ENCODE measurements around the gene ZNF2. TPM values are rescaled to one million over a fixed set of nuclear protein-coding genes. Genes with fewer than 3 reads are reported as not detected.

Gene ZNF2
- total and polyA plus RNA-seq, 2 of the 13 experiments (the other 11 are each of a cell fraction or from before 2014, with no cell fraction given), result 4.3 to 6.1 TPM

DNA sequence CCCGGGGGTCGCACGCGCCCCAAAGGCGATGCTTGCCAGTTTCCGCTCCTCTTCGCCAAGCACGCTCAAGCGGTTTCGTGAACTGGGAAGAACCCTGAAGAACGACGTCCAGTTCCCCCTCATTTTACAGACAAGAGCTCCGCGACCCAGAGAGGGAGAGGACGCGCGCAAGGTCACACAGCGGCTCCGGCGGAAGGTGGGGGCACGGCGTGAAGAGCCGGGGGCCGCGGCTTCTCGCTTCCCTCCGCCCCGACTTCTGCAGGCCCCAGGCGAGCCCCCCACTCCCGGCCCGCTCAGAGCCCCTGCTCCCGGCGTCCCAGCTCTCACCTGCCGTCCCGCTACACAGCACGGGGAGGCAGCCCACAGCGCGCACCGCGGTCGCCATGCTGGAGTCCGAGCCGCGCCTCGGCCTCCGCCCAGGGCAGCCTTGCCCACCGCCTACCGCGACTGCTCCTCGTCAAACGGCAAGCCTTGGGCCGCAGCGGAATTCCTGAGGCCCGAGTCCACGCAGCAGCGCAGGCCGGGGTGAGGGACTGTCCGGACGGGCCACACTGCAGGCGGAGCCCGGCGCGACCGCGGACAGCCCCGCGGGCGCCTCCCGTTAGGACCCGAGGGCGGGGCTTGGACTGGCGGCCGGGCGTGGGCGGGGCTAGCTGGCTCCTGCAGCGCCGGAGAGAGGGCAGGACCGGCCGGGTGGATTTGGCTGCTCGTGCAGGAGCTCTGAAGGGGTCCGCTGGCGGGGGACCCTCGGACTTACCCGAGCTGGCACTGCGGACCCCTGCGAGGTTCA lies 44.0 kb upstream of the ZNF2 start, which contains the start of gene MRPS5 (continued):
- TF ChIP-seq ZNF883 (CRISPR knock-in tag; IDR thresholded peaks at IDR 0.05; ENCODE audit: not compliant biosample characterization) (peak; percentile 91), MEF2D (CRISPR knock-in tag; IDR thresholded peaks at IDR 0.05) (no peak), ARNTL (CRISPR knock-in tag; IDR thresholded peaks at IDR 0.05) (peak; percentile 90), ZNF510 (CRISPR knock-in tag; IDR thresholded peaks at IDR 0.05; ENCODE audit: low read depth) (peak; percentile 85), ZNF614 (CRISPR knock-in tag; IDR thresholded peaks at IDR 0.05; ENCODE audit: borderline replicate concordance) (peak; percentile 46; the same call in 1 of the 2 replicates), MAZ (IDR thresholded peaks at IDR 0.05; ENCODE audit: borderline replicate concordance, low read depth, low read length) (peak; percentile 68), MAZ (CRISPR knock-in tag; IDR thresholded peaks at IDR 0.05; ENCODE audit: low read depth) (peak; percentile 84), PLRG1 (conservative IDR thresholded peaks at IDR 0.05) (no peak), HDAC6 (IDR thresholded peaks at IDR 0.05; ENCODE audit: low read depth, low read length) (no peak), ZNF768 (CRISPR knock-in tag; IDR thresholded peaks at IDR 0.05) (peak; percentile 100)
- TF ChIP-seq, protein P1, sequence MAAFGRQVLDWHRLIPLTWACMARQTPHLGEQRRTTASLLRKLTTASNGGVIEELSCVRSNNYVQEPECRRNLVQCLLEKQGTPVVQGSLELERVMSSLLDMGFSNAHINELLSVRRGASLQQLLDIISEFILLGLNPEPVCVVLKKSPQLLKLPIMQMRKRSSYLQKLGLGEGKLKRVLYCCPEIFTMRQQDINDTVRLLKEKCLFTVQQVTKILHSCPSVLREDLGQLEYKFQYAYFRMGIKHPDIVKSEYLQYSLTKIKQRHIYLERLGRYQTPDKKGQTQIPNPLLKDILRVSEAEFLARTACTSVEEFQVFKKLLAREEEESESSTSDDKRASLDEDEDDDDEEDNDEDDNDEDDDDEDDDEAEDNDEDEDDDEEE (CRISPR knock-in tag; IDR thresholded peaks at IDR 0.05), result 0 out of 2 replicates have a peak, but pooled peaks have one; percentile 53
- TF ChIP-seq, protein P2, sequence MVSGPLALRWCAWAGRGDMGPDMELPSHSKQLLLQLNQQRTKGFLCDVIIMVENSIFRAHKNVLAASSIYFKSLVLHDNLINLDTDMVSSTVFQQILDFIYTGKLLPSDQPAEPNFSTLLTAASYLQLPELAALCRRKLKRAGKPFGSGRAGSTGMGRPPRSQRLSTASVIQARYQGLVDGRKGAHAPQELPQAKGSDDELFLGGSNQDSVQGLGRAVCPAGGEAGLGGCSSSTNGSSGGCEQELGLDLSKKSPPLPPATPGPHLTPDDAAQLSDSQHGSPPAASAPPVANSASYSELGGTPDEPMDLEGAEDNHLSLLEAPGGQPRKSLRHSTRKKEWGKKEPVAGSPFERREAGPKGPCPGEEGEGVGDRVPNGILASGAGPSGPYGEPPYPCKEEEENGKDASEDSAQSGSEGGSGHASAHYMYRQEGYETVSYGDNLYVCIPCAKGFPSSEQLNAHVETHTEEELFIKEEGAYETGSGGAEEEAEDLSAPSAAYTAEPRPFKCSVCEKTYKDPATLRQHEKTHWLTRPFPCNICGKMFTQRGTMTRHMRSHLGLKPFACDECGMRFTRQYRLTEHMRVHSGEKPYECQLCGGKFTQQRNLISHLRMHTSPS (CRISPR knock-in tag; IDR thresholded peaks at IDR 0.05; ENCODE audit: low read depth), result peak; percentile 59; the same call in 1 of the 2 replicates
- TF ChIP-seq, protein P3, sequence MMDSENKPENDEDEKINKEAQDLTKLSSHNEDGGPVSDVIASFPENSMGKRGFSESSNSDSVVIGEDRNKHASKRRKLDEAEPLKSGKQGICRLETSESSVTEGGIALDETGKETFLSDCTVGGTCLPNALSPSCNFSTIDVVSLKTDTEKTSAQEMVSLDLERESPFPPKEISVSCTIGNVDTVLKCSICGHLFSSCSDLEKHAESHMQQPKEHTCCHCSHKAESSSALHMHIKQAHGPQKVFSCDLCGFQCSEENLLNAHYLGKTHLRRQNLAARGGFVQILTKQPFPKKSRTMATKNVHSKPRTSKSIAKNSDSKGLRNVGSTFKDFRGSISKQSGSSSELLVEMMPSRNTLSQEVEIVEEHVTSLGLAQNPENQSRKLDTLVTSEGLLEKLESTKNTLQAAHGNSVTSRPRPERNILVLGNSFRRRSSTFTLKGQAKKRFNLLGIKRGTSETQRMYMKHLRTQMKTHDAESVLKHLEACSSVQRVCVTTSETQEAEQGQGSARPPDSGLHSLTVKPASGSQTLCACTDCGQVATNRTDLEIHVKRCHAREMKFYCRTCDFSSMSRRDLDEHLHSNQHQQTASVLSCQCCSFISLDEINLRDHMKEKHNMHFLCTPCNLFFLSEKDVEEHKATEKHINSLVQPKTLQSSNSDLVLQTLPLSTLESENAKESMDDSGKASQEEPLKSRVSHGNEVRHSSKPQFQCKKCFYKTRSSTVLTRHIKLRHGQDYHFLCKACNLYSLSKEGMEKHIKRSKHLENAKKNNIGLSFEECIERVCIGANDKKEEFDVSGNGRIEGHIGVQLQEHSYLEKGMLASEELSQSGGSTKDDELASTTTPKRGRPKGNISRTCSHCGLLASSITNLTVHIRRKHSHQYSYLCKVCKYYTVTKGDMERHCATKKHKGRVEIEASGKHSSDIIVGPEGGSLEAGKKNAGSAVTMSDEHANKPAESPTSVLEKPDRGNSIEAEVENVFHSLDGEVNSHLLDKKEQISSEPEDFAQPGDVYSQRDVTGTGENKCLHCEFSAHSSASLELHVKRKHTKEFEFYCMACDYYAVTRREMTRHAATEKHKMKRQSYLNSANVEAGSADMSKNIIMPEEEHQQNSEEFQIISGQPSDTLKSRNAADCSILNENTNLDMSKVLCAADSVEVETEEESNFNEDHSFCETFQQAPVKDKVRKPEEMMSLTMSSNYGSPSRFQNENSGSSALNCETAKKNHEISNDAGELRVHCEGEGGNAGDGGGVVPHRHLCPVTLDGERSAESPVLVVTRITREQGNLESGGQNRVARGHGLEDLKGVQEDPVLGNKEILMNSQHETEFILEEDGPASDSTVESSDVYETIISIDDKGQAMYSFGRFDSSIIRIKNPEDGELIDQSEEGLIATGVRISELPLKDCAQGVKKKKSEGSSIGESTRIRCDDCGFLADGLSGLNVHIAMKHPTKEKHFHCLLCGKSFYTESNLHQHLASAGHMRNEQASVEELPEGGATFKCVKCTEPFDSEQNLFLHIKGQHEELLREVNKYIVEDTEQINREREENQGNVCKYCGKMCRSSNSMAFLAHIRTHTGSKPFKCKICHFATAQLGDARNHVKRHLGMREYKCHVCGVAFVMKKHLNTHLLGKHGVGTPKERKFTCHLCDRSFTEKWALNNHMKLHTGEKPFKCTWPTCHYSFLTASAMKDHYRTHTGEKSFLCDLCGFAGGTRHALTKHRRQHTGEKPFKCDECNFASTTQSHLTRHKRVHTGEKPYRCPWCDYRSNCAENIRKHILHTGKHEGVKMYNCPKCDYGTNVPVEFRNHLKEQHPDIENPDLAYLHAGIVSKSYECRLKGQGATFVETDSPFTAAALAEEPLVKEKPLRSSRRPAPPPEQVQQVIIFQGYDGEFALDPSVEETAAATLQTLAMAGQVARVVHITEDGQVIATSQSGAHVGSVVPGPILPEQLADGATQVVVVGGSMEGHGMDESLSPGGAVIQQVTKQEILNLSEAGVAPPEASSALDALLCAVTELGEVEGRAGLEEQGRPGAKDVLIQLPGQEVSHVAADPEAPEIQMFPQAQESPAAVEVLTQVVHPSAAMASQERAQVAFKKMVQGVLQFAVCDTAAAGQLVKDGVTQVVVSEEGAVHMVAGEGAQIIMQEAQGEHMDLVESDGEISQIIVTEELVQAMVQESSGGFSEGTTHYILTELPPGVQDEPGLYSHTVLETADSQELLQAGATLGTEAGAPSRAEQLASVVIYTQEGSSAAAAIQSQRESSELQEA (CRISPR knock-in tag; IDR thresholded peaks at IDR 0.05; ENCODE audit: not compliant biosample characterization), result peak; percentile 87
- TF ChIP-seq, protein P4, sequence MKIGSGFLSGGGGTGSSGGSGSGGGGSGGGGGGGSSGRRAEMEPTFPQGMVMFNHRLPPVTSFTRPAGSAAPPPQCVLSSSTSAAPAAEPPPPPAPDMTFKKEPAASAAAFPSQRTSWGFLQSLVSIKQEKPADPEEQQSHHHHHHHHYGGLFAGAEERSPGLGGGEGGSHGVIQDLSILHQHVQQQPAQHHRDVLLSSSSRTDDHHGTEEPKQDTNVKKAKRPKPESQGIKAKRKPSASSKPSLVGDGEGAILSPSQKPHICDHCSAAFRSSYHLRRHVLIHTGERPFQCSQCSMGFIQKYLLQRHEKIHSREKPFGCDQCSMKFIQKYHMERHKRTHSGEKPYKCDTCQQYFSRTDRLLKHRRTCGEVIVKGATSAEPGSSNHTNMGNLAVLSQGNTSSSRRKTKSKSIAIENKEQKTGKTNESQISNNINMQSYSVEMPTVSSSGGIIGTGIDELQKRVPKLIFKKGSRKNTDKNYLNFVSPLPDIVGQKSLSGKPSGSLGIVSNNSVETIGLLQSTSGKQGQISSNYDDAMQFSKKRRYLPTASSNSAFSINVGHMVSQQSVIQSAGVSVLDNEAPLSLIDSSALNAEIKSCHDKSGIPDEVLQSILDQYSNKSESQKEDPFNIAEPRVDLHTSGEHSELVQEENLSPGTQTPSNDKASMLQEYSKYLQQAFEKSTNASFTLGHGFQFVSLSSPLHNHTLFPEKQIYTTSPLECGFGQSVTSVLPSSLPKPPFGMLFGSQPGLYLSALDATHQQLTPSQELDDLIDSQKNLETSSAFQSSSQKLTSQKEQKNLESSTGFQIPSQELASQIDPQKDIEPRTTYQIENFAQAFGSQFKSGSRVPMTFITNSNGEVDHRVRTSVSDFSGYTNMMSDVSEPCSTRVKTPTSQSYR (CRISPR knock-in tag; IDR thresholded peaks at IDR 0.05; ENCODE audit: borderline replicate concordance), result no peak

All from HepG2 (cell line).